HG02642 (cell line): Measurements from ENCODE around the gene ATG4C.
A peak's percentile ranks its signal among the peaks of the same experiment; 100 is the strongest.

ENCODE experiments used
- ATAC-seq: cut with Tn5 transposase; IDR thresholded peaks from one replicate; pipeline ENCODE4 v1.9.1; 2021; ENCODE audit warnings: mild to moderate bottlenecking; ENCODE audit not compliant: unreplicated experiment, poor library complexity

Gene ATG4C

GRCh38 chr1:62834400-62834961 lies 50.5 kb downstream of the ATG4C start:
- ATAC-seq = no peak

- ATAC-seq = no peak
Measured at GRCh38 chr1:62836856-62837540, 53.1 kb downstream of the ATG4C start.

GRCh38 chr1:62840555-62840954 lies 56.6 kb downstream of the ATG4C start:
- ATAC-seq = no peak

GRCh38 chr1:62841587-62842169 lies 57.7 kb downstream of the ATG4C start:
- ATAC-seq = peak; percentile 59

DNA sequence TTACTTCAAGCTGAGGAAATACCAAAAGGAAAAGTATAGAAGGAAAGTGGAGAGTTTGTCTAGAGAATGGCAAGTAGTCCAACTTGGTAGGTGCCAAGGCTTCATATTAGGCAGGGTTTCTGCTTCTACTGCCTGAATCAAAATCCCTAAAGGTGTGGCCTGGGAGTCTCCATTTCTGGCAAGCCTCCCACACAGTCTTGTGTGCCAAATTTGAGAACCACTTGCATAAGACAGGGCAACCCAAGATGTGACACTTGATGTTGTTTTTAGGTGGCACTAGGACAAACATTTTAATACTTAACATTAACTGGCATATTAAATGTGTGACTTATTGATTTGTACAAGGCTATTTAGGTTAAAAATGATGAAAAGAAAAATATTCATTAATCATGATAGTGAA lies 60.1 kb downstream of the ATG4C start:
- no peak for ATAC-seq

DNA sequence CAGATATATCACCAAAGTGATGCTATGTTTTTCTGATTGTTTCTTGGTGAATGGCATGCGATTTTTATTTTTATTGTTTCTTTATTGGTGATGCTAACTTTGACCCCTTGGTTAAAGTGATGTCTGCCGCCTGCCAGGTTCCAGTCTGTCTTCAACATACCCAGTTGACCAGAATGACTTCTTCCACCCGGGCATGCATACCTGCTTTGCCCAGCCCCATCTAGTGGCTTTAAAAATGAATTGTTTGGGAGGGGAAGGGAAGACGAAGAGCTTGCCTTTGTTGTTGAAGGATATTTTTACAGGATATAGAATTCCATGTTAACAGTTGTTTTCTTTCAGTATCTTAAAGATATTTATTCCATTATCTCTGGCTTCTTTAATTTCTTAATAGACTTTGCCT lies 65.1 kb downstream of the ATG4C start:
- no peak for ATAC-seq

- no peak for ATAC-seq
Measured at GRCh38 chr1:62852253-62852652, 68.3 kb downstream of the ATG4C start.

DNA sequence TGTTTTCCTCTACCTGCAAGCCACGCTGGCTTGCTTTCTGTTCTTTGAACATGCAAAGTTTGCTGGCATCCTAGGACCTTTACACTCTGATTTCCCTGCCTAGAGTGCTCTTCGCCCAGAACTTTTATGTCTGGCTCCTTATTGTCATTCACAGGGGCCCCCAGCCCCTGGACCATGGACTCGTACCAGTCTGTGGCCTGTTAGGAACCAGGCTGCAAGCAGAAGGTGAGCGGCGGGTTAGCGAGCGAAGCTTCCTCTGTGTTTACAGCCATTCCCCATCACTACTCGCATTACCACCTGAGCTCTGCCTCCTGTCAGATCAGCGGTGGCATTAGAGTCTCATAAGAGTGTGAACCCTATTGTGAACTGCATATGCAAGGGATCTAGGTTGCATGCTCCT lies 73.0 kb downstream of the ATG4C start:
- no peak for ATAC-seq

GRCh38 chr1:62869217-62869754 lies 85.4 kb downstream of the ATG4C start:
- no peak for ATAC-seq

GRCh38 chr1:62870148-62870547 lies 86.2 kb downstream of the ATG4C start:
- no peak for ATAC-seq

DNA sequence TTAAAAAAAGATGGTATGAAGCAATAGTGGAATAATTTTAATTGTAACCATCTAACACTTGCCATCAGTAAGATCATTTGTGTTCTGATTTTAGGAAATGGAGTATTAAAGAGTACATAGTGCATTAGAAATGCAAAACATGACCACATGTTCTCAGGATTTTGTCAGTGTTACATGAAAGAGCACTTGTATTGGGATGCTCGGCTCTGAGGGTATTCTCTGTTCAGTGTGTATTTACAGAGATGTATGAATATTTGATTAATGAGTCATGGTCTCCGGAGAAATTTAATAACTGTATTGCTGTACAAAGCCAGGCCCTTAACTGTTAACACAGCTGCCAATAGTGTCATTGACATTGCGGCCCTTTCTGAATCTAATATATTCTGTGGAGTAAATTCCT lies 91.7 kb downstream of the ATG4C start:
- ATAC-seq = no peak

GRCh38 chr1:62876535-62876934 lies 92.6 kb downstream of the ATG4C start:
- ATAC-seq = no peak

DNA sequence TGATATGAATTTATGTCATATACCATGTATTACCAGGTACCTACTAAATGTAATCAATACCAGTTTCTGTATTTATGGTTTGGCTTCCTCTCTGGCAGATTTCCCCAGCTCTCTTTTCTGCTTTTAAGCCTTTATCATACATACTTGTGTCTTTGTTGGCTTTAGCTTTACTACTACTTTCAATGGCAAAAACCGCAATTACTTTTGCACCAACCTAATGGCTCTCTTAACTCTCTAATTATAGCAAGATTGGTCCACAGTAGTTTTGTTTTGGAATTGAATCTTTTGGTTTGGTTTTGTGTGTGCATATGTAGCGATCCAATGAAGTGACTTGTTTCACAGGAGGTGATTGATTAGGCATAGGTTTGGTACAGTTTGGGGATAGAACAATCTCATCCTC lies 93.6 kb downstream of the ATG4C start:
- no peak for ATAC-seq

GRCh38 chr1:62879962-62880361 lies 96.0 kb downstream of the ATG4C start:
- no peak for ATAC-seq

GRCh38 chr1:62882201-62883104 lies 98.5 kb downstream of the ATG4C start:
- no peak for ATAC-seq

DNA sequence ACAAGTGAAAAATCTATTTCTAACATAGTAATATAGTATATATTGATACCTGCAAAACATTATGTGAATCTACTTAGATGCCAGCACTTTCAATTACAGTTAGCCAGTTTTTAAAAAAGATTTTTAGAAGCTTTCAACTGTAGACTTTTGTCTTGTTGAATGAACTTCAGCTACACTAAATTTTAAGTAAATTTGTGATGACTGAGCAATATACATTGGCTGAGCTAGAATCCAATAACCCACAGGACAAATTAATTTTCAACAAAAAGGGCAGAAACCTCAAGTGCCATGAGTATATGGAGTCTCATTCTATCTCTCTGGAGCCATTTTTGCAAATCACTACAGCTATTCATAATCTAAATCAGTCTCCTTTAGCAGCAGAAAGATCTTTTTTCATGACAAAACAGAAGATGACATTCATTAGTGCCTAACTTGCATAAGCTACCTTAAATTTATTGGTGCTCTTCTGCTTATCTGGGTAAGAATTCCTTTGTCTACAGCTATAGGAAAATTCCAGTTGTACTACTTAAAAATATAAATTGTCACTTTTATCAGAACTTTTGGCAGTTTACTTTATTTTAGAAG lies 100.3 kb downstream of the ATG4C start:
- no peak for ATAC-seq

- no peak for ATAC-seq
Measured at GRCh38 chr1:62887799-62888507, 104.0 kb downstream of the ATG4C start.

- no peak for ATAC-seq
Measured at GRCh38 chr1:62891956-62892562, 108.1 kb downstream of the ATG4C start.

- no peak for ATAC-seq
Measured at GRCh38 chr1:62897788-62898187, 113.9 kb downstream of the ATG4C start.
